Measurements from ENCODE around the gene KAT7.

The KAT7 gene

DNA sequence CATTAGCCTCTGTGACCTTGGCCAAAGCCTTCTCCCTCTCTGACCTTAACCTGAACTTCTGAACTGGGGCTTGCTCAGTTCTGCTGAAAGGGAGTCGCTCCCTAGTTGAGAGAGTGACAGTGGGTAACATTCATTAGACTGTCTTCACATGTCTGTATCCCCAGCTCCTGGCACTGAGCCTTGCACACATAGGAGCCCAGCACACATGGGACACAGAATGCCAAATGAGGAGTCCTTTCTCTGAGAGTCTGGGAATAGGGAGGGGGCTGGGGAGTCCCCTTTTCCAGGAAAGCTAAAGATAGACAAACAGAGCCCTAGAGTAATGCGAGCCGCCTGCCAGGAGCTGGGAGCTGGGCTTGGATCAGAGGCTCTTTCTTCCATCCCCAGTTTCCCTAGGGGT, 56.8 kb downstream of the KAT7 start:
- TF ChIP-seq, protein P1, sequence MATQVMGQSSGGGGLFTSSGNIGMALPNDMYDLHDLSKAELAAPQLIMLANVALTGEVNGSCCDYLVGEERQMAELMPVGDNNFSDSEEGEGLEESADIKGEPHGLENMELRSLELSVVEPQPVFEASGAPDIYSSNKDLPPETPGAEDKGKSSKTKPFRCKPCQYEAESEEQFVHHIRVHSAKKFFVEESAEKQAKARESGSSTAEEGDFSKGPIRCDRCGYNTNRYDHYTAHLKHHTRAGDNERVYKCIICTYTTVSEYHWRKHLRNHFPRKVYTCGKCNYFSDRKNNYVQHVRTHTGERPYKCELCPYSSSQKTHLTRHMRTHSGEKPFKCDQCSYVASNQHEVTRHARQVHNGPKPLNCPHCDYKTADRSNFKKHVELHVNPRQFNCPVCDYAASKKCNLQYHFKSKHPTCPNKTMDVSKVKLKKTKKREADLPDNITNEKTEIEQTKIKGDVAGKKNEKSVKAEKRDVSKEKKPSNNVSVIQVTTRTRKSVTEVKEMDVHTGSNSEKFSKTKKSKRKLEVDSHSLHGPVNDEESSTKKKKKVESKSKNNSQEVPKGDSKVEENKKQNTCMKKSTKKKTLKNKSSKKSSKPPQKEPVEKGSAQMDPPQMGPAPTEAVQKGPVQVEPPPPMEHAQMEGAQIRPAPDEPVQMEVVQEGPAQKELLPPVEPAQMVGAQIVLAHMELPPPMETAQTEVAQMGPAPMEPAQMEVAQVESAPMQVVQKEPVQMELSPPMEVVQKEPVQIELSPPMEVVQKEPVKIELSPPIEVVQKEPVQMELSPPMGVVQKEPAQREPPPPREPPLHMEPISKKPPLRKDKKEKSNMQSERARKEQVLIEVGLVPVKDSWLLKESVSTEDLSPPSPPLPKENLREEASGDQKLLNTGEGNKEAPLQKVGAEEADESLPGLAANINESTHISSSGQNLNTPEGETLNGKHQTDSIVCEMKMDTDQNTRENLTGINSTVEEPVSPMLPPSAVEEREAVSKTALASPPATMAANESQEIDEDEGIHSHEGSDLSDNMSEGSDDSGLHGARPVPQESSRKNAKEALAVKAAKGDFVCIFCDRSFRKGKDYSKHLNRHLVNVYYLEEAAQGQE (IDR thresholded peaks at IDR 0.05; ENCODE audit: insufficient replicate concordance, low read depth): no peak
- no peak for TF ChIP-seq GABPA (IDR thresholded peaks at IDR 0.05; ENCODE audit: low read depth)
- TF ChIP-seq POLR2AphosphoS5 (IDR thresholded peaks at IDR 0.05; ENCODE audit: low read depth): no peak
- no peak for TF ChIP-seq SPI1 (IDR thresholded peaks at IDR 0.05; ENCODE audit: borderline replicate concordance, low read depth)
- TF ChIP-seq, protein P2, sequence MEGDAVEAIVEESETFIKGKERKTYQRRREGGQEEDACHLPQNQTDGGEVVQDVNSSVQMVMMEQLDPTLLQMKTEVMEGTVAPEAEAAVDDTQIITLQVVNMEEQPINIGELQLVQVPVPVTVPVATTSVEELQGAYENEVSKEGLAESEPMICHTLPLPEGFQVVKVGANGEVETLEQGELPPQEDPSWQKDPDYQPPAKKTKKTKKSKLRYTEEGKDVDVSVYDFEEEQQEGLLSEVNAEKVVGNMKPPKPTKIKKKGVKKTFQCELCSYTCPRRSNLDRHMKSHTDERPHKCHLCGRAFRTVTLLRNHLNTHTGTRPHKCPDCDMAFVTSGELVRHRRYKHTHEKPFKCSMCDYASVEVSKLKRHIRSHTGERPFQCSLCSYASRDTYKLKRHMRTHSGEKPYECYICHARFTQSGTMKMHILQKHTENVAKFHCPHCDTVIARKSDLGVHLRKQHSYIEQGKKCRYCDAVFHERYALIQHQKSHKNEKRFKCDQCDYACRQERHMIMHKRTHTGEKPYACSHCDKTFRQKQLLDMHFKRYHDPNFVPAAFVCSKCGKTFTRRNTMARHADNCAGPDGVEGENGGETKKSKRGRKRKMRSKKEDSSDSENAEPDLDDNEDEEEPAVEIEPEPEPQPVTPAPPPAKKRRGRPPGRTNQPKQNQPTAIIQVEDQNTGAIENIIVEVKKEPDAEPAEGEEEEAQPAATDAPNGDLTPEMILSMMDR (IDR thresholded peaks at IDR 0.05; ENCODE audit: insufficient read depth, low read length): no peak
- no peak for DNase-seq (ENCODE audit: low read depth in 1 of 2, low spot score in 1 of 2)
- no peak overlapping the region for H3K4me3 ChIP-seq (replicated peaks; ENCODE audit: insufficient read depth, low read length)
- H3K27ac ChIP-seq (replicated peaks): no peak overlapping the region
- H3K27me3 ChIP-seq (ENCODE audit: insufficient read depth, poor library complexity, severe bottlenecking): no peaks in the 10 kb centered on the region

DNA sequence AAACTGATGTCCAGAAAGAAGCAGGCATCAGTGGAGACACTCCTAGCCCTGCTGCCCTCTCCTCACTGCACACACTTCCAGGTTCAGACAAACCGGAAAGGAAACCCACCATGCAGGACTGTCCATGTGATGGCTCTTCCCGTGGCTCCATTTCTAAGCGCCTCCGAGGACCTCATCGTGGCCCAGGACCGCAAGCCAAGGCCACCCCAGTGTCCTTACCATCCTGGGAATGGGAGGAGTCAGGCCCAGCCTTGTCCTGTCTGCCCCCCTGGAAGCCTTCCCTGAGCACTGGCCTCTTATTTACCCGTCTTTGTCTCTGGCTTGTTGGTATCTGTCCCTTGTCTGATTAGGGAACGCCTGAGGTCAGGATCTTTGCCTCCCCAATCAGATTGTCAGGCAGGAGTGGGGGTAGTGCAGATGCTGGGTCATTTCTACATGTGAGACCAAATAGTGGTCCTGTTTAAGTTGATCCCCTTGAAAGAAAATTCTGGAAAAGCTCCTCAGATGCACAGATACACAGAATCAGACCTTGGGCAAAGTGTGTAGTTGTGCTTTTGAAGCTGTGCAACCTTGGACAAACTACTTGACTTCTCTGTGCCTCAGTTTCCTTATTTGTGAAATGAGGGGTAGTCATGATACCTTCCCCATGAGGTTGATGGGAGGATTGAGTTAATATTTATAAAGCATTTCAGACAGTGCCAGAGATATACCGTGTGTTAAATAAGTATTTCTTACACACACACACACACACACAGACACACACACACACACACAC, 58.6 kb downstream of the KAT7 start:
- Histone ChIP-seq H3K27me3 (ENCODE audit: insufficient read depth, poor library complexity, severe bottlenecking) (no peaks in the 10 kb centered on the region), H3K4me3 (replicated peaks; ENCODE audit: insufficient read depth, low read length) (no peak overlapping the region), H3K27ac (replicated peaks) (no peak overlapping the region)
- TF ChIP-seq SPI1 (IDR thresholded peaks at IDR 0.05; ENCODE audit: borderline replicate concordance, low read depth): no peak
- no peak for TF ChIP-seq POLR2AphosphoS5 (IDR thresholded peaks at IDR 0.05; ENCODE audit: low read depth)
- TF ChIP-seq, protein P1 (IDR thresholded peaks at IDR 0.05; ENCODE audit: insufficient replicate concordance, low read depth): no peak
- no peak for DNase-seq (ENCODE audit: low read depth in 1 of 2, low spot score in 1 of 2)

DNA sequence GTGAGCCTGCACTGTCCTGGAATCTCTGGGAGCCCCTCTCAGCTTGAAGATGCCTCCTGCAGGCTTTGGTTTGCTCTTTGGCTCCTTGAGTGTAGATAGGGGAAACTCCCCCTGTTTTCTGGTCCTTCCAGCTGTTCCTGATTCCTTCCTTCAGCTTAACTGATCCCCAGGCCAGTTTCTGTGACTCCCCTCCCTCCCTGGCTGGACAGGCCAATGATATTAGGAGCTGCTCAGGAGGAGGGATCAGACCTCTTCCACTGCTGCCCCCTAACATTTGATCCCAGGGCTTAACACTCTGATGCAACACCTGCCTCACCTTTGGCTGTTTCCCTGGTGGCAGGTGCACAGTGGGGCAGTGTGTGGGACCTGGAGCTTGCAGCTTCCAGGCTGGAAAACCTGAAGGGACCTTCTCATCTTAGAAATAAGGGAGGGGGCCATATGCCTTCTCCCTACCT, 59.6 kb downstream of the KAT7 start, which contains the start of gene TAC4:
Gene TAC4, minus strand, starts transcription at position 51 of the 455 bp plus-strand sequence. CDS start 52 bp downstream, outside the sequence.
- TF ChIP-seq GABPA (IDR thresholded peaks at IDR 0.05; ENCODE audit: low read depth): no peak
- Histone ChIP-seq H3K27ac (replicated peaks) (no peak within 1 kb of the TSS), H3K27me3 (ENCODE audit: insufficient read depth, poor library complexity, severe bottlenecking) (no peaks in the 10 kb centered on the region), H3K4me3 (replicated peaks; ENCODE audit: insufficient read depth, low read length) (no peak within 1 kb of the TSS)
- no peak for DNase-seq (ENCODE audit: low read depth in 1 of 2, low spot score in 1 of 2)

DNA sequence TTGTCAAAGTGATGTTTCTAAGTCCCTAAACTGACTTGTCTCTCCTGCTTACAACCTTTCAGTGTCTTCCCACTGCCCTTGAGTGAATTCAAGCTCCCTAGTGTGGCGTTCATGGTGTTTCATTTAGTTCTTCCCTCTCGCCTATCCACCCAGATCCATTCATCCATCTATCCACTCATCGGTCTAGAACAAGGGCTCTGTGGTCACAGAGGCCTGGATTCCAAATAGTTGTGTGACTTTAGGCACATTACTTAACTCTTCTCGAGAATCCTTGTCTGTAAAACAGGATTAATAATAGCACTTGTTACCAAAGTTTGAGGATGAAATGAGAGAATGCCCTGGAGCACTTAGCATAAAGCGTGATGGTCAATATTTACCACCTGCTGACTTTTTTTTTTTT, 60.3 kb downstream of the KAT7 start:
- TF ChIP-seq GABPA (IDR thresholded peaks at IDR 0.05; ENCODE audit: low read depth): no peak
- TF ChIP-seq, protein P1 (IDR thresholded peaks at IDR 0.05; ENCODE audit: insufficient replicate concordance, low read depth): no peak
- TF ChIP-seq SPI1 (IDR thresholded peaks at IDR 0.05; ENCODE audit: borderline replicate concordance, low read depth): no peak
- TF ChIP-seq, protein P2 (IDR thresholded peaks at IDR 0.05; ENCODE audit: insufficient read depth, low read length): no peak
- TF ChIP-seq POLR2AphosphoS5 (IDR thresholded peaks at IDR 0.05; ENCODE audit: low read depth): no peak
- H3K4me3 ChIP-seq (replicated peaks; ENCODE audit: insufficient read depth, low read length): no peak overlapping the region
- no peaks in the 10 kb centered on the region for H3K27me3 ChIP-seq (ENCODE audit: insufficient read depth, poor library complexity, severe bottlenecking)
- DNase-seq (ENCODE audit: low read depth in 1 of 2, low spot score in 1 of 2): no peak
- H3K27ac ChIP-seq (replicated peaks): no peak overlapping the region
